ENCODE measurements around the gene NTPCR.

NTPCR gene

GRCh38 chr1:232915212-232915611 lies 35.2 kb upstream of the NTPCR start:
- DNase-seq (ENCODE audit: low spot score), result no peak
- in situ Hi-C loops (cut with MboI; ENCODE audit: low pct_unique_long_range_greater_than_20kb, low sequenced_read_pairs, unreplicated experiment), result no loop called here

GRCh38 chr1:232917053-232917452 lies 33.4 kb upstream of the NTPCR start:
- TF ChIP-seq CTCF (IDR thresholded peaks at IDR 0.05; ENCODE audit: extremely low read depth, insufficient read depth, missing control alignments), result no peak

More at GRCh38 chr1:232915212-232915611, 35.2 kb upstream of the NTPCR start:
- no peak for TF ChIP-seq CTCF (IDR thresholded peaks at IDR 0.05; ENCODE audit: extremely low read depth, insufficient read depth, missing control alignments)

GRCh38 chr1:232921381-232921780 lies 29.0 kb upstream of the NTPCR start:
- in situ Hi-C loops (cut with MboI; ENCODE audit: low pct_unique_long_range_greater_than_20kb, low sequenced_read_pairs, unreplicated experiment), result no loop called here
- TF ChIP-seq CTCF (IDR thresholded peaks at IDR 0.05; ENCODE audit: extremely low read depth, insufficient read depth, missing control alignments), result no peak

More at GRCh38 chr1:232917053-232917452, 33.4 kb upstream of the NTPCR start:
- no peak for DNase-seq (ENCODE audit: low spot score)
- in situ Hi-C loops (cut with MboI; ENCODE audit: low pct_unique_long_range_greater_than_20kb, low sequenced_read_pairs, unreplicated experiment), result no loop called here

GRCh38 chr1:232922485-232922884 lies 27.9 kb upstream of the NTPCR start:
- in situ Hi-C loops (cut with MboI; ENCODE audit: low pct_unique_long_range_greater_than_20kb, low sequenced_read_pairs, unreplicated experiment), result no loop called here
- no peak for DNase-seq (ENCODE audit: low spot score)
- TF ChIP-seq CTCF (IDR thresholded peaks at IDR 0.05; ENCODE audit: extremely low read depth, insufficient read depth, missing control alignments), result no peak

More at GRCh38 chr1:232921381-232921780, 29.0 kb upstream of the NTPCR start:
- DNase-seq (ENCODE audit: low spot score), result no peak

GRCh38 chr1:232923739-232924386 lies 26.5 kb upstream of the NTPCR start:
- in situ Hi-C loops (cut with MboI; ENCODE audit: low pct_unique_long_range_greater_than_20kb, low sequenced_read_pairs, unreplicated experiment), result no loop called here
- DNase-seq (ENCODE audit: low spot score), result no peak
- no peak for TF ChIP-seq CTCF (IDR thresholded peaks at IDR 0.05; ENCODE audit: extremely low read depth, insufficient read depth, missing control alignments)

- TF ChIP-seq CTCF (IDR thresholded peaks at IDR 0.05; ENCODE audit: extremely low read depth, insufficient read depth, missing control alignments), result no peak
- no peak for DNase-seq (ENCODE audit: low spot score)
- in situ Hi-C loops (cut with MboI; ENCODE audit: low pct_unique_long_range_greater_than_20kb, low sequenced_read_pairs, unreplicated experiment), result no loop called here
Observed at GRCh38 chr1:232924874-232925273, 25.5 kb upstream of the NTPCR start.
